Spleen (tissue), 7 donors: ENCODE results near the gene MGST2.

Source experiments
- POLR2A ChIP-seq, 3 donors: fragments of 450-650 bp; IDR thresholded peaks; one replicate each; pipeline ENCODE4 v1.5.1; 2017; ENCODE audit warnings: antibody characterized with exemption in 3 of 3, mild to moderate bottlenecking in 1 of 3
- POLR2AphosphoS5 ChIP-seq, 3 donors: sonication (generic); formaldehyde crosslinking; IDR thresholded peaks; one replicate each; pipeline ENCODE4 v1.5.1; 2017; ENCODE audit warnings: antibody characterized with exemption in 3 of 3
- TF ChIP-seq, protein P1 (sequence below), 11 experiments: fragments of 200-600 bp in 7 of 11; fragments of 450-650 bp in 4 of 11; sonication (generic) in 4 of 11; IDR thresholded peaks in 8 of 11; conservative IDR thresholded peaks in 3 of 11; 1 replicate in 7 of 11; 2 replicates in 4 of 11; pipeline versions ENCODE4 v1.4.0 to v1.8.0; 2016 to 2021; ENCODE audit warnings: antibody characterized with exemption in 11 of 11, inconsistent platforms in 4 of 11, mild to moderate bottlenecking in 1 of 11
- donor health status: DM: no; HTN: no; CAD: no; lungs with moderate emphysema.
- donor health status: DM: no; HTN: no; CAD: no.
- donor health status: DM: no; HTN: no; CAD: no.

DNA sequence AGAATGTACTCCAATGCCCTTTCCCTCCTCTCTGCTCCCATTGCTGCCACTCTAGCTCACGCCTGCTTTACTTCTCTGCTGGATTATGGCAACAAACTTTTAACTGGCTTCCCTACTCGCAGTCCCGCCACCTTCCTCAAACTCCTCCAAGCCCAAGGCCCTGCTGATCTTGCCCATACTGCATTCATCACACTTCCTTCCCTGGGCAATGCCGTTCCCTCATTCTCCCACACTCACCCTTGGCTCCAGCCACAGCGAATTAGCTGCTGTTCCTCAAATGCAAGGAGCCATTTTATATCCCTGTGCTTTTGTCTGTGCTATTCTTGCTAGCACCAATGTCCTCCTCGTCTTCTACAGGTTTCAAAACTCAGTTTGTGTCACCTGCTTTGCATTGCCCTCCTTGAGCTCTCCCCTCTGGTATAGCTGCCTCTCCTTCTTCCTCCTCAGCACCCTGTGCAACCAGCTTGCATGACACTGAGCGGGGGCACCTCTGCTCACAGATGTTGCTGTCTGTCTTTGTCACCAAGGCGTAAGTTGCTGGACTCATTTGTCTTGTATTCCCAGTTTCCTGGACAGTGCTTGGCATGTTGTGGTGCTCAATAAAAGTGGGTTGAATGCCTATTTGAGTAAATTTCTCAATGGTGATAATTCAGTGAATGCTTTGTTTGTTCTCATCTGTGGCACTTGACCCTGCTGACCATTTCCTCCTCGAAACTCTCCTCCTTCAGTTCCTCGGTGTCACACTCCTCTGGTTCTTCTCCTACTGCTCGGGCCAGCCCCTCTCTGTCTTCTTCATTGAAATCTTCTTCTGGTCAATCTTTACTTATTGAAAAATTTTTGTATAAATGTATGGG is 22.4 kb upstream of the MGST2 start:
- TF ChIP-seq POLR2A (IDR thresholded peaks at IDR 0.05) (no peak), POLR2AphosphoS5 (IDR thresholded peaks at IDR 0.05) (no peak)
- TF ChIP-seq, protein P1, sequence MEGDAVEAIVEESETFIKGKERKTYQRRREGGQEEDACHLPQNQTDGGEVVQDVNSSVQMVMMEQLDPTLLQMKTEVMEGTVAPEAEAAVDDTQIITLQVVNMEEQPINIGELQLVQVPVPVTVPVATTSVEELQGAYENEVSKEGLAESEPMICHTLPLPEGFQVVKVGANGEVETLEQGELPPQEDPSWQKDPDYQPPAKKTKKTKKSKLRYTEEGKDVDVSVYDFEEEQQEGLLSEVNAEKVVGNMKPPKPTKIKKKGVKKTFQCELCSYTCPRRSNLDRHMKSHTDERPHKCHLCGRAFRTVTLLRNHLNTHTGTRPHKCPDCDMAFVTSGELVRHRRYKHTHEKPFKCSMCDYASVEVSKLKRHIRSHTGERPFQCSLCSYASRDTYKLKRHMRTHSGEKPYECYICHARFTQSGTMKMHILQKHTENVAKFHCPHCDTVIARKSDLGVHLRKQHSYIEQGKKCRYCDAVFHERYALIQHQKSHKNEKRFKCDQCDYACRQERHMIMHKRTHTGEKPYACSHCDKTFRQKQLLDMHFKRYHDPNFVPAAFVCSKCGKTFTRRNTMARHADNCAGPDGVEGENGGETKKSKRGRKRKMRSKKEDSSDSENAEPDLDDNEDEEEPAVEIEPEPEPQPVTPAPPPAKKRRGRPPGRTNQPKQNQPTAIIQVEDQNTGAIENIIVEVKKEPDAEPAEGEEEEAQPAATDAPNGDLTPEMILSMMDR (IDR thresholded peaks at IDR 0.05 in 8 of 11, conservative IDR thresholded peaks at IDR 0.05 in 3 of 11), result no peak
